Upper lobe of right lung (tissue), 1 donor: ENCODE results near the gene EML6. TPM values are rescaled to one million over a fixed set of nuclear protein-coding genes. Genes with fewer than 3 reads are reported as not detected.
A peak's percentile ranks its signal among the peaks of the same experiment; 100 is the strongest.

ENCODE experiments used
- ATAC-seq: fragments of 200-7000 bp; cut with Tn5 transposase; one replicate; pipeline ENCODE4 v1.9.1; 2020; ENCODE audit warnings: mild to moderate bottlenecking, moderate library complexity
- DNase-seq: peaks from one replicate; pipeline ENCODE4 v3.0.0-alpha.2; 2020
- H3K27ac ChIP-seq: fragments of 200-600 bp; one replicate; pipeline ENCODE4 v1.8.0; 2022
- H3K27me3 ChIP-seq: fragments of 200-600 bp; one replicate; pipeline ENCODE4 v1.8.0; 2022; ENCODE audit warnings: mild to moderate bottlenecking
- H3K36me3 ChIP-seq: fragments of 200-600 bp; one replicate; pipeline ENCODE4 v1.8.0; 2022
- H3K4me1 ChIP-seq: fragments of 200-600 bp; one replicate; pipeline ENCODE4 v1.8.0; 2022
- H3K4me3 ChIP-seq: fragments of 200-600 bp; one replicate; pipeline ENCODE4 v1.8.0; 2022; ENCODE audit warnings: mild to moderate bottlenecking
- H3K9me3 ChIP-seq: fragments of 200-600 bp; one replicate; pipeline ENCODE4 v1.8.0; 2022
- CTCF ChIP-seq: fragments of 200-600 bp; IDR thresholded peaks from one replicate; pipeline ENCODE4 v1.8.0; 2022; ENCODE audit warnings: antibody characterized with exemption
- intact Hi-C: fragments of 100-400 bp; cut with DNase I; formaldehyde crosslinking; loops from one replicate; pipeline ENCODE4 v1.11.0; 2022
- total RNA-seq: library from RNA; stranded (reverse); fragmentation: NEBNext Ultra II Directional; extraction: Animal tissue kit (Norgen Biotek cat#: 25700); gene quantifications from one replicate; pipeline ENCODE4 v1.2.1, GENCODE V29; 2021
- donor health status: DM: no; HTN: yes; CAD: no; lungs with severe emphysema.

Gene EML6
- total RNA-seq, 1 donor from 2014 or later: 1.4 TPM

- intact Hi-C loops: no loop called here
- TF ChIP-seq CTCF: no peak
- no peak overlapping the region for H3K27ac ChIP-seq
- H3K4me1 ChIP-seq: no peaks in the 10 kb centered on the region
- no peak overlapping the region for H3K4me3 ChIP-seq
- H3K27me3 ChIP-seq: no peaks in the 10 kb centered on the region
- H3K9me3 ChIP-seq: no peaks in the 10 kb centered on the region
- ATAC-seq (no peak), DNase-seq (no peak)
- H3K36me3 ChIP-seq: no peaks in the 10 kb centered on the region
Measured at GRCh38 chr2:54944724-54945326, 221.4 kb downstream of the EML6 start.

GRCh38 chr2:54945391-54946219 is 222.1 kb downstream of the EML6 start:
- TF ChIP-seq CTCF: no peak
- DNase-seq (no peak), ATAC-seq (peak; percentile 78)
- Histone ChIP-seq H3K9me3 (no peaks in the 10 kb centered on the region), H3K4me1 (no peaks in the 10 kb centered on the region), H3K27me3 (no peaks in the 10 kb centered on the region), H3K27ac (peak overlapping the region; percentile 25), H3K36me3 (no peaks in the 10 kb centered on the region), H3K4me3 (no peak overlapping the region)
- intact Hi-C loops: no loop called here

- no peak for ATAC-seq
- no peak for TF ChIP-seq CTCF
- Histone ChIP-seq H3K4me1 (no peaks in the 10 kb centered on the region), H3K27ac (no peak overlapping the region), H3K4me3 (no peak overlapping the region), H3K36me3 (no peaks in the 10 kb centered on the region), H3K27me3 (no peaks in the 10 kb centered on the region), H3K9me3 (no peaks in the 10 kb centered on the region)
- intact Hi-C loops: no loop called here
- no peak for DNase-seq
Measured at GRCh38 chr2:54946220-54946805, 222.9 kb downstream of the EML6 start.

- intact Hi-C loops: no loop called here
- no peaks in the 10 kb centered on the region for H3K9me3 ChIP-seq
- no peaks in the 10 kb centered on the region for H3K27me3 ChIP-seq
- no peaks in the 10 kb centered on the region for H3K4me1 ChIP-seq
- DNase-seq: no peak
- H3K27ac ChIP-seq: no peak overlapping the region
- ATAC-seq: no peak
- no peak overlapping the region for H3K4me3 ChIP-seq
- no peak for TF ChIP-seq CTCF
- H3K36me3 ChIP-seq: no peaks in the 10 kb centered on the region
Measured at GRCh38 chr2:54947136-54947535, 223.7 kb downstream of the EML6 start.

GRCh38 chr2:54947646-54948045 is 224.2 kb downstream of the EML6 start:
- H3K27me3 ChIP-seq: no peaks in the 10 kb centered on the region
- no peaks in the 10 kb centered on the region for H3K36me3 ChIP-seq
- no peaks in the 10 kb centered on the region for H3K9me3 ChIP-seq
- no peak overlapping the region for H3K4me3 ChIP-seq
- no peak overlapping the region for H3K27ac ChIP-seq
- no peaks in the 10 kb centered on the region for H3K4me1 ChIP-seq
- ATAC-seq (no peak), DNase-seq (no peak)
- no peak for TF ChIP-seq CTCF
- intact Hi-C loops: no loop called here
